Left forelimb (tissue), 1 donor: ENCODE results near the gene XYLT1.

Experiments used
- DNase-seq: peaks from one replicate; pipeline ENCODE4 v3.0.0-alpha.2; 2018; ENCODE audit warnings: low spot score

The XYLT1 gene

DNA sequence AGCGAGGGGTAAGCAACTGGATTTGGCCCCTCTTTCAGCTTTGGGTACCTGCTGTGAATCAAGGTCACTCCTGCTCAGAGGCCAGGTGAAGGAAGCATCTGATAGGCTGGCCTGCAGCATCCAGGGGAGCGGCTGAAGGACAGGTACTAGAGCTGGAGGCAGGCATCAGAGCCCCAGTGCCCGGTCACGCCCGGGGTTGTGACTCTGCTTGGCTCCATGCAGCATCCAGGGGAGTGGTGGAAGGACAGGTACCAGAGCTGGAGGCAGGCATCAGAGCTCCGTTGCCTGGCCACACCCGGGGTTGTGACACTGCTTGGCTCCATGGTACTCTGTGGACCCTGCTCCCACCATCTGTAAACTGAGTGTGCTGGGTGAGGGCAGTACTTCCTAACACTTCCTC is 189.7 kb downstream of the XYLT1 start:
- DNase-seq = no peak

GRCh38 chr16:17278988-17279387 is 191.8 kb downstream of the XYLT1 start:
- DNase-seq = no peak

DNA sequence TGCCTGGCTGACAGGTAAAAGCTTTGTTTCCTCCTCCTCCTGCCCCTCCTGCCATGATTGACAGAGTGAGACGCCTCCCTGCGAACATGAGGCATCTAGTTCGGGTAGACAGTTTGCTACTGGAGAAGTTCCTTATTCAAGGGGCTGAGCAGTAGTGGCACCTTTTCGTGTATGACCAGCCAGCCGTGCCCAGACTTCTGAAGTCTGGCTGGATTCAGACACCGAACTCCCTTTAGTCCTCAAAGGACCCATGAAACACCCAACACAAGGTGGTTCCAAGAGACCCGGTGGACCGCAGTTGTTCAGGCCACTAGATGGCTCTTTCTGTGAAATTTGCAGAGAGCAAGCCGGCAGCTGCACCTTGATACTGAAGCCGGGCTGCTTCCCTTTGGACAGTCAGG is 192.8 kb downstream of the XYLT1 start:
- DNase-seq = no peak

DNA sequence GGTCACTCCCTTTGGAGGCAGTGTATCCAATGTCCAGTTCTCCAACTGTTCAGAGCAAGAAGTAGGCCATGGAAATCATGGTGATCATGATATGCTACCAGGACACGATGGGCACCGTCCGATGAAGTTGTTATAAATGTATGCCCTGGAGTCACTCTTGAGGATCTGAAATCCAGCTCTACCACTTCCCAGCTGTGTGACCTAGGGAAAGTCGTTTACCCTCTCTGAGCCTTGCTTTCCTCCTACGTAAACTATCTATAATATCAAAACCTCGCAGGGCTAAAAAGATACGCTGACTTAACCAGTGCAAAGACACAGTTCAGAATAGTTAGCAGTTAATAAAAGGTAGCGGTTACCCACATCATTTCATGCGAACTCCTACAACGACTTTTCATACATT is 194.2 kb downstream of the XYLT1 start:
- no peak for DNase-seq

- no peak for DNase-seq
These were observed 194.7 kb downstream of the XYLT1 start for GRCh38 chr16:17276010-17276530.

DNA sequence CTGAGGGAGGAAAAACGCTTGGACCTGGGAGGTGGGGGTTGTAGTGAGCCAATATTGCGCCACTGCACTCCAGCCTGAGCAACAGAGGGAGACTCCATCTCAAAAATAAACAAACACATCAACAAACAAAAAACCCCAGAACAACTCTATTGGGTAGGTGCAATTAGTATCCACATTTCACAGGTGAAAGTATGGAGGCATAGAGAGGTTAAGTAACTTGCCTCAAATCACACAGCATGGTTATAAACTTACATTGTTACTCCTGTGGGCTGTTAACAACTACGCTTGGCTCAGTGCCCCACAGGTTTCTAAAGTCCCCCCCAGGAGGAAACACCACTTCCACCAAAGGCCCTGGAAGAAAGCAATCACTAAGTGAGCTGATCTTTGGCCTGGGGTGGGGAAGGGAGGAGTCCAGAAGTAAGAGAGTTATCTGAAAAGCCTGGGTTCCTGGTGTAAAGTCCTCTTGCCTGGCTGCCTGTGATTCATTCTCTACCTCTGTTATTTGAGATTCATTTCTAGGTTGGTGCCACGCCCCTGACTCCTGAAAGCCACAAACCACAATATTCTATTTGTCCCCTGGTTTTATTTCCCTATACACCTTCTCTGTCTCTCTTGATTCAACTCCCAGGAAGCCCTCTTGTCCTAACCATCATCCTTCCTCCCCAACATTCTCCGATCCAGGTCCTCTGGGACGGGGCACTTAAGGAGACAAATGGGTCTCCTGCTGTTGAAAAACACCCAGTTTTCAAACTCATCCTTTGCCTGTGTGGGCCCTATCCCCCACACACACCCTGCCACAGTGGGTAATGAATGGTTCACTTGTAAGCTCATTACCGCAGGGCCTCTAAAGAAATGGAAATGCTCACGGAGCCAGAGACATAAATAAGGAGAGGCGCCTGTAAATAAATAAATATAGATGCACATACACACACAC is 195.4 kb downstream of the XYLT1 start:
- DNase-seq = no peak

DNA sequence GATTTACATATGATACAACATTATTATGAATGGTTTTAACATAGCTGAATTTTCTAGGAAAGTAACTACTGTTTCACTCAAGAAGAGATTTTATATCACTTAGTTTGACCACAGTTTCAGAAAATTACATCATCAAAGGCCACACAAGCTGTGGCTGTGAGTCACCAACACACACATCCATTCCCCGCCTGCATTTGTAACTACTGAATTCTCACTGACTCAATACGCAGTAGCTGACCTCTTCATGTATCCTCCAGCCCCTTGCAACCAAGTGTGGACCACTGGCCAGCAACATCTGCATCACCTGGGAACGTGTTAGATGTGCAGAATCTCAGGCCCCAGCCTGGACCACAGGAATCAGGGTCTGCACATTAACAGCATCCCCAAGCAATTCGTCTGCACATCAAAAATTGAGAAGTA is 197.6 kb downstream of the XYLT1 start:
- DNase-seq = no peak

- no peak for DNase-seq
These were observed 198.0 kb downstream of the XYLT1 start for GRCh38 chr16:17272716-17273115.

GRCh38 chr16:17271687-17272086 is 199.1 kb downstream of the XYLT1 start:
- DNase-seq = no peak

GRCh38 chr16:17270683-17271109 is 200.1 kb downstream of the XYLT1 start:
- no peak for DNase-seq

DNA sequence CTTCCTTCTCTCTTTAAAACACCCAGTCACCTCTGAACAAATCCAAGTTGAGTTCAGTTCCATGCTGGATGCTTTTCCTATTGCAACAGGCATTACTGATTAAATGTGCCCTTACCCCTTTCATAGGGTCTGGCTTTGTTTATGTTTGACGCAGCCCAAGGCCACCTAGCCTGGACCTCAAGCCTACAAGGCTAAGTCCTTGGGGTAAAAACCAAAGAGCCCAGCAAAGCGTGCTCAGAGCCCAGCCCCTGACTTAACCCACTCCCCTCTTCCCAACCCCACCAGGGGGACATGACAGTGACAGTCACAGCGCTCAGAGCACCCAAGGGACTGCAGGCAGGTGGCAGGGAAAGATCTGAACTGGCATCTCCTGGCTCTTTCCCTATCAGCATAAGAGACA is 200.6 kb downstream of the XYLT1 start:
- DNase-seq = no peak

DNA sequence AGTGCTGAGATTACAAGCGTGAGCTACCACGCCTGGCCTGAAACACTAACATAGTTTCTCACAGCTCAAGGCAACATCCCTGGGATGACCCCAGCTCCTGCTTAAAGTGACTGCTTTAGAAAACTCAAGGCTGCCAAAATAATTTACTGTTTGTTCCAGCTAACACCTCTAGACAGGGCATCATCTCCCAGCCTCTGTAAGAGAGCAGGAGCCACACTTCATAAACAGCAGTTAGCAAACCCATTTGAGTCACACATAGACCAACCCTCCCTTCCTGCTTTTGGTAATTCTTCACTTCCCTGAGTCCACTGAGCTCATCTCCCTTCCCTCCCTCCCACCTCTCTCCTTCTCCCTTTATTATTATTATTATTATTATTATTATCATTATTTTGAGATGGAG is 201.3 kb downstream of the XYLT1 start:
- no peak for DNase-seq

GRCh38 chr16:17266608-17267313 is 204.0 kb downstream of the XYLT1 start:
- DNase-seq = no peak

DNA sequence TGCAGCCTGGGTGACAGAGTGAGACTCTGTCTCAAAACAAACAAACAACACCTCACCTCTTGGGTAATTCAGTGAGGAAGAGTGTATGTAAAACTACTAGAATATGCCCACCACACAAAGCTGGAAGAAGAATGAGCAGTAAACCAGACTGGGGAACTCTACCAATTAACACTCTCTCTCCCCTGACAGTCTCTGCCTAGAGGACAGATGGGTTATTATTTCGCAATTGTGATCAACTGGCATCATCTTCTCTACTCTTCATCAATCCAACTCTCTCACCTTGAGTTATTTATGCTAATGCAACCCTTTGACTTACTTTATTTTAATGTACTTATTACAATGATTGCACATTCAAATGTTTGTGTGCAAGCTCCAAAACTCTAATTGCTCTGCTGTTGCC is 205.6 kb downstream of the XYLT1 start:
- no peak for DNase-seq

- DNase-seq = no peak
These were observed 209.4 kb downstream of the XYLT1 start for GRCh38 chr16:17261197-17261858.

DNA sequence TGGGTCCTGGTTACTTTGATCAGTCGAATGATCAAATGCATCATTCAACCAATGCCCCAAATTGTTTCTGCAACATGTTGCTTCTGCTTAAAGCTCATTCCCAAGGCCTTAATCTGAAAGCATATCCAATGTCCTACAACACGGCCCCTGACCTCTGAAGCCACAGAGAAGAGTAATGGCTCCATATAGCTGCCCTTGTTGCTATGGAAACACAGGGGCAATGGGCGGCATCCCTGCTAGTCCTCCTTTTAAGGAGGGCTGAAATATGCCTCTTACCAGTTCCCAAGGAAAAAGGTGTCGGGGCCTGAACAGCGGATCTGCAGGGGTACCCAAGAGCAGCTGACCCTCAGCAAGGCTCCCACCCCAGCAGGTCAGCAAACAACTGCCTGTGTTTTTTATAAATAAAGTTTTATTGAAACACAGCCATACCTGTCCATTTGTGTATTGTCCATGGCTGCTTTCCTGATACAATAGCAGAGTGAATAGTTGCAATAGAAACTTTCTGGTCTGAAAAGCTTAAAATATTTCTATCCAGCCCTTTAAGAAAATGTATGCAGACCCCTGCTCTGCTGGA is 210.4 kb downstream of the XYLT1 start:
- DNase-seq = no peak

GRCh38 chr16:17259751-17260270 is 210.9 kb downstream of the XYLT1 start:
- DNase-seq = no peak

DNA sequence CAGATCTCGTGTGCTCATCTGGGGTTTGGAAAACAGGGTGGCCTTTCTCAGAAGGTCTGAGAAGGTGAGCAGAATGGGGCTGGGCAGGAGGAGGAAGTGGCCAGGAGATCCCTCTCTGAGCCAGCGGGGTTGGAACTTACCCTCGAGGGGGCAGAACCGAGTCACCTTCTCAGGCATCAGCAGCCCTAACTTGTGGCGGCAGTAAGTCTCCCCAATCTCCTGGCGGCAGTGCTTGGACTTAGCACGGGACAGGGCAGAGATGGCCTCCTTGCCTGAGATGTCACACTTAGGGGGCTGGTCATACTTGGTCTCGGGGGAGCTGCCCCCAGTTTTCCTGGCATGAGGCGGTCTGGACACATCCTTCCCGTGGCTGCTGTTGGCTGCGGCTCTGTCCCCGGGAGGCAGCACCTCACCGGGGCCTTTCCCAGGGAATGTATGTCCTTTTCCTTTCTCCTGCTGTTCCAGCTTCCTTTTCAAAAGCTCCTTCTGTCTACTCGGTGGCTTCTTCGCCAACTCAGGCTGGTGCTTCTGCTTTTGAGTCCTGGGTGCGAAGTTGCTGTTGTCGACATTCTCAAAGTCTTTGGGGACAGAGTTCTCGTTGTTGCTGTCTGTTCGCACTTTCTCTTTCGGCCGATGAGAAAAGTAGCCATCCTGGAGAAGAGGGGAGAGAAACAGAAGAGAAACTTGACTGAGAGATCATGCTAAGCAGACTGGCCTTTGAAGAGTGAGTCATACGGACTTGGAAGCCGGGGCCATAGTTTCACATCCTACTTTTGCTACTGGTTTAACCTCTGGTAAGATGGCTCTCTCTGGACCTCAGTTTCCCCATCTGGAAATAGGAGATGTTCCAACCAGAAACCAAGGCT is 211.7 kb downstream of the XYLT1 start:
- DNase-seq = no peak

GRCh38 chr16:17258077-17258599 is 212.6 kb downstream of the XYLT1 start:
- DNase-seq = no peak

- no peak for DNase-seq
These were observed 213.2 kb downstream of the XYLT1 start for GRCh38 chr16:17257426-17258023.
